HG03457 (cell line): Measurements from ENCODE around the gene PPP2R2C.

Experiments
- ATAC-seq: cut with Tn5 transposase; IDR thresholded peaks from one replicate; pipeline ENCODE4 v1.9.1; 2021; ENCODE audit warnings: moderate number of reproducible peaks; ENCODE audit not compliant: unreplicated experiment

Gene PPP2R2C

GRCh38 chr4:6404611-6405396, 67.6 kb downstream of the PPP2R2C start:
- no peak for ATAC-seq

- ATAC-seq, result no peak
Measured at GRCh38 chr4:6403400-6403685, 69.1 kb downstream of the PPP2R2C start.

- ATAC-seq, result no peak
Measured at GRCh38 chr4:6402566-6403399, 69.6 kb downstream of the PPP2R2C start.

GRCh38 chr4:6401797-6402196, 70.6 kb downstream of the PPP2R2C start:
- ATAC-seq, result no peak

- ATAC-seq, result no peak
Measured at GRCh38 chr4:6396696-6397236, 75.6 kb downstream of the PPP2R2C start.

GRCh38 chr4:6395466-6396228, 76.8 kb downstream of the PPP2R2C start:
- ATAC-seq, result no peak

GRCh38 chr4:6394671-6395081, 77.7 kb downstream of the PPP2R2C start:
- ATAC-seq, result no peak

GRCh38 chr4:6393544-6394475, 78.6 kb downstream of the PPP2R2C start:
- no peak for ATAC-seq

GRCh38 chr4:6393066-6393465, 79.3 kb downstream of the PPP2R2C start:
- no peak for ATAC-seq

- ATAC-seq, result no peak
Measured at GRCh38 chr4:6392407-6392806, 80.0 kb downstream of the PPP2R2C start.

GRCh38 chr4:6391852-6392188, 80.6 kb downstream of the PPP2R2C start:
- no peak for ATAC-seq

- ATAC-seq, result no peak
Measured at GRCh38 chr4:6391186-6391851, 81.1 kb downstream of the PPP2R2C start.

- ATAC-seq, result no peak
Measured at GRCh38 chr4:6390356-6390755, 82.1 kb downstream of the PPP2R2C start.

GRCh38 chr4:6389142-6389825, 83.1 kb downstream of the PPP2R2C start:
- no peak for ATAC-seq

GRCh38 chr4:6388713-6389112, 83.7 kb downstream of the PPP2R2C start:
- ATAC-seq, result no peak

- no peak for ATAC-seq
Measured at GRCh38 chr4:6387946-6388345, 84.5 kb downstream of the PPP2R2C start.

GRCh38 chr4:6386091-6386490, 86.3 kb downstream of the PPP2R2C start:
- no peak for ATAC-seq

GRCh38 chr4:6385288-6385687, 87.1 kb downstream of the PPP2R2C start:
- no peak for ATAC-seq

- no peak for ATAC-seq
Measured at GRCh38 chr4:6384541-6384940, 87.9 kb downstream of the PPP2R2C start.
